Stimulated activated naive CD4-positive, alpha-beta T cell treated with Interleukin-2 at 50 U/mL for 16 hours (primary cell): Measurements from ENCODE around the gene STAT5B.
A peak's percentile ranks its signal among the peaks of the same experiment; 100 is the strongest.
"Not testable (repeated sequence)": the region's sequence is repeated elsewhere in the genome, so short reads cannot be mapped to it uniquely, and the experiment has no call there.

ENCODE experiments used
- DNase-seq: peaks from one replicate; lab custom pipeline; 2025; lab: John Stamatoyannopoulos, UW

The STAT5B gene

GRCh38 chr17:42233156-42233555 is 43.0 kb downstream of the STAT5B start:
- no peak for DNase-seq

GRCh38 chr17:42230225-42230624 is 46.0 kb downstream of the STAT5B start:
- no peak for DNase-seq

- DNase-seq: no peak
These were observed 48.1 kb downstream of the STAT5B start for GRCh38 chr17:42227849-42228700.

DNA sequence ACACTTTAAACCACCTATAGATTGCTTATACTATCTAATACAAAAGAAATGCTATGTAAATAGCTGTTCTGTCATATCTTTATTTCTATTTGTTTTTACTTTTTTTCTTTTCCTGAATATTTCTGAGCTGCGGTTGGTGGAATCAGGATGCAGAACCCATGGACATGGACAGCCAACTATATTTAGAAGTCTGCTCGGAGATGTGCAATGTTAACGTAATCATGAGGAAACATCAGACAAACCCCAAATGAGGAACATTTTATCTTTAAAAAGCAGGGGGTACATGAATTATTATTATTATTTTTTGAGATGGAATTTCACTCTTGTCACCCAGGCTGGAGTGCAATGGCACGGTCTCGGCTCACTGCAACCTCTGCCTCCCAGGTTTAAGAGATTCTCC is 50.5 kb downstream of the STAT5B start:
- DNase-seq: no peak

- no peak for DNase-seq
These were observed 51.5 kb downstream of the STAT5B start for GRCh38 chr17:42224651-42225050.

DNA sequence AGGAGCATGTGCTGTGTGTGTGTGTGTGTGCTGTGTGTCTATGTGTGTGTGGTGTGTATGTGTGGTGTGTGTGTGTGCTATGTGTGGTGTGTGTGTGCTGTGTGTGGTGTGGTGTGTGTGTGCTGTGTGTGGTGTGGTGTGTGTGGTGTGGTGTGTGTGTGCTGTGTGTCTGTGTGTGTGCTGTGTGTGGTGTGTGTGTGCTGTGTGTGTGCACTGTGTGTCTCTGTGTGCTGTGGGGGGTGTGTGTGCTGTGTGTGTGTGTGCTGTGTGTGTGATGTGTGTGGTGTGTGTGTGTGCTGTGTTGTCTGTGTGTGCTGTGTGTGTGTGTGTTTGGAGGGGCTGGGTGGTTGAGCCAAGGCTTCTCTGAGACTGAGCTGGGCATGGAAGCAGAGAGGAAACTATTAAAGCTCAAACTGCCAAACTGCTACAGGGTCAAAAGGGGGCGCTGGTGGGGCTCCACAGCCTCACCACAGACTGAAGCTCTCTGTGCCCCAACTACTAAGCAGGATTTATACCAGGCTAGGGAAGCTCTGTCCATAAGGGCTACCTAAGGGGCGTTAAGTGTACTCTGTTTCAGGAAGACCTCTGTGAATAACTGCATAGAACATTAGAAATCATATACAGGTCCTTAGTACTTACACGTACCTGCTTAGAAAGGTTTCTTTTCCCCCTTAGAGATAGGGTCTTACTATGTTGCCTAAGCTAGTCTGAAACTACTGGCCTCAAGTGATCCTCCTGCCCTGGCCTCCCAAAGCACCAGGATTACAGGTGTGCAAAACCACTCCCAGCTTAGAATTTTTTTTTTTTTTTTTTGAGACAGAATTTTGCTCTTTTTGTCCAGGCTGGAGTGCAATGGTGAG is 54.1 kb downstream of the STAT5B start:
- DNase-seq: peak; percentile 41

DNA sequence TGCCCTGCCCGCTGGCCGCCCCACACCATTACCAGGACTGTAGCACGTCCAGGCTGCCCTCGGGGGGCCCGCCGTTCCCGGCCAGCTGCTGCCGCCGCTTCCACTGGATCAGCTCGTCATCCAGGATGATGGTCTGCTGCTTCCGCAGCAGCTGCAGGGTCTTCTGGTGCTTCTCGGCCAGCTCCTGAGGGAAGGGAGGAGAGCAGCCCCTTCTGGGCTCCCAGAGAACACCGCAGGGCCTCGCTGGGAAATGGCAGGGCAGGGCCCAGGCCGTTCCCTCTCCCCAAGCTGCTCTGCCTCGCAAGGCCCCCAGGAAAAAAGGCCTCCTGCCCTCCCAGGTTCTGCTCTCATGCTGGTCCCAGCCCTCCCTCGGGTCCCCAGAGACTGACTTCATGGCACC is 56.9 kb downstream of the STAT5B start:
- not testable (repeated sequence) for DNase-seq

GRCh38 chr17:42214156-42214555 is 62.0 kb downstream of the STAT5B start:
- no peak for DNase-seq

DNA sequence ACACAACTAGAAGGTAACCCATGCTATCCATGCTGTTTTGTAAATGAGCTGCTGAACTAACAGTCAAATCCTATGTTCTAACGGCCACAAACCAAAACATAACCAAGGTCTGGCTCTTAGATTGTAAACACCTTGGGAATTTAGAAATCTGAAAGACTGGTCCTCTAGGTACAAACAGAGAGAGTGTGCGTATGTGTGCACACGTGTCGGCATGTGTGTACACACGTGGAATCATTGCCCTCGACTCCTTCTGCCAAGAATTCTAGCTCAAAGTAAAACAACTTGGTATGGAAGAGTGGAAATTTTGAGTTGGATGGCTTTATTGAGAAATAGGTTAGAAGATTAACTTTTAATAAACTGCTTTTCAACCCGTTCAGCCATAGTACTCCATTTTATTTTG is 63.8 kb downstream of the STAT5B start:
- no peak for DNase-seq

GRCh38 chr17:42211921-42212341 is 64.3 kb downstream of the STAT5B start:
- not testable (repeated sequence) for DNase-seq

DNA sequence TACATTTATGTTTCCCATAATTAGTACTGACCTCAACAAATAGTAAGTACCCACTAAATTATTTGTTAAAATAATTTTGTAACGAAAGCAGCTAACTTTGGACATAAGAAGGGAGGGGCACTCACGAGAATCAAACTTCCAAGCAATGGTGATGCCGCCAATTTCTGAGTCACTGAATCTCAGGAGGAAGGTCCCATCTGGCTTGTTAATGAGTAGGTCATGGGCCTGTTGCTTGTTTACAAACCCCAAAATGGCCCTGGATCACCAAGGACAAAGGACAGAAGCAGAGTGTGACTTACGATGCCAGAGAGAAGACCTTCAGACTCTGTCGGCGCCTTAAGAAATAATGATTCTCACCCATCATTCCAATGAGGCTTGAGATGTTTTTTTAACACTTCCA is 66.1 kb downstream of the STAT5B start:
- no peak for DNase-seq

DNA sequence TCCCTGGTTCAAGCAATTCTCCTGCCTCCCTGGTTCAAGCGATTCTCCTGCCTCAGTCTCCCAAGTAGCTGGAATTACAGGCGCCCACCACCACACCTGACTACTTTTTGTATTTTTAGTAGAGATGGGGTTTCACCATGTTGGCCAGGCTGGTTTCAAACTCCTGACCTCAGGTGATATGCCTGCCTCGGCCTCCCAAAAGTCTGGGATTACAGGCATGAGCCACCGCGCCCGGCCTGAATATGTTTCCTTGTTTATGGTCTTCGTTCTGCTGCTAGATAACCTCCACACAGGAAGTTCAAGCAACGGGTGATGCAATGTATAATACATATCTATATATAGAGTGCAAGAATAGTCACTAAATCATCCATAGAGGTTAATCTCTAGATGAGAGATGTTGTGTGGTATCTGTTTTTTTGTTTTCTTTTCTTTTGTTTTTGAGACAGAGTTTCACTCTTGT is 70.0 kb downstream of the STAT5B start:
- not testable (repeated sequence) for DNase-seq

- DNase-seq: no peak
These were observed 72.8 kb downstream of the STAT5B start for GRCh38 chr17:42203354-42203753.

- no peak for DNase-seq
These were observed 73.5 kb downstream of the STAT5B start for GRCh38 chr17:42202696-42203095.

GRCh38 chr17:42202159-42202558 is 74.0 kb downstream of the STAT5B start:
- DNase-seq: no peak

DNA sequence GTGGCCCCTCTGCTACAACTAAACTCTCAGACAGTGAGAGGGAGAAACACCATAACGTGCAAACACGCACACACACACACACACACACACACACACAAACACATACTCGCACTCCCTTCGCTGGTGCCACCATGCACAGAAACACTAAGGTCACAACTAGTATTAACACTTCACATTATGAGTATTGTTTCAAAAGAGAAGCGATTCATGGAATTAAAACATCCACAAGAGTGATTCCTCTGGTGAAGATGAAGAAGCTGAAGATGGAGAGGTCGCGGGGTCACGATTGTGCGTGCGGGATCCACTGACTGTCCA is 74.8 kb downstream of the STAT5B start:
- no peak for DNase-seq

GRCh38 chr17:42200706-42201457 is 75.3 kb downstream of the STAT5B start:
- no peak for DNase-seq

GRCh38 chr17:42199416-42200011 is 76.7 kb downstream of the STAT5B start:
- no peak for DNase-seq

DNA sequence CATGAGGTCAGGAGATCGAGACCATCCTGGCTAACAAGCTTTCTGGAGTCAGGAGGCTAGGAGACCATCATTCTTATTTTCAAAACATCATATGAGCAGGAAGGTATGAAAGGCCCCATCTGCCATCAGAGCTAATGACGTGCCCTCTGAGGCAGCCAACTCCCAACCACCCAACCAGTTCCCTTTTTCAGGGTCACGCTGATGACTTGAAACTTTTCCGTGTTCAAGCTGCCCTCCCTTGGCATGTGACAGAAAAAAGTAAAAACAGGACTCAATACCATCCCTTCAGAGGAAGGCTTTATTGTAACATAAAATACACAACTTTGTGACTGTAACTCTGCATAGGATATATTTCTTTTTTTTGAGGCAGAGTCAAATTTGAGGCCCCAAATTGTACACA is 77.3 kb downstream of the STAT5B start:
- DNase-seq: no peak

DNA sequence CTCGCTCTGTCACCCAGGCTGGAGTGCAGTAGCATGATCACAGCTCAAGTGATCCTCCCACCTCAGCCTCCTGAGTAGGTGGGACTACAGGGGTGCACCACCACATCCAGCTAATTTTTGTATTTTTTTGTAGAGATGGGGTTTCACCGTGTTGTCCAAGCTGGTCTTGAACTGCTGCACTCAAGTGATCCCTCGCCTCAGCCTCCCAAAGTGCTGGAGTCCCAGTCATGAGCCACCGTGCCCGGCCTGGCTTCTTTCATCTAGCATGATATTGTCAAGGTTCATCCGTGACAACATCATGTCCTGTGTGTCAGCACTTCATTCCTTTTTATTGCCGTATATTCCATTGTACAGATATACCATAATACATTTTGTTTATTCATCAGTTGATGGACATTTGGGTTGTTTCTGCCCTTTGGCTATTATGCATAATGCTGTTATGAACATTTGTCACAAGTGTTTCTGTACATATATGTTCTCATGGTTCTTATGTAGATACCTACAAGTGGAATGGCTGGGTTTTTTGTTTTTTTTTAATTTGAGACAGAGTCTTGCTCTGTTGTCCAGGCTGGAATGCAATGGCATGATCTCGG is 78.5 kb downstream of the STAT5B start:
- DNase-seq: no peak
